HG03442 (cell line): ENCODE results near the gene ZBTB38.

ENCODE experiments used
- ATAC-seq: cut with Tn5 transposase; IDR thresholded peaks from one replicate; pipeline ENCODE4 v1.9.1; 2021; ENCODE audit warnings: mild to moderate bottlenecking, moderate library complexity; ENCODE audit not compliant: unreplicated experiment

Gene ZBTB38

GRCh38 chr3:141366285-141367037 is 1.8 kb upstream of the ZBTB38 start:
- no peak for ATAC-seq

- no peak for ATAC-seq
These were observed 1.1 kb upstream of the ZBTB38 start for GRCh38 chr3:141367038-141367730.

- no peak for ATAC-seq
These were observed 856 bp downstream of the ZBTB38 start for GRCh38 chr3:141368925-141369794.

GRCh38 chr3:141370065-141370533 is 1.8 kb downstream of the ZBTB38 start:
- peak; percentile 80 for ATAC-seq

- peak; percentile 33 for ATAC-seq
These were observed 3.6 kb downstream of the ZBTB38 start for GRCh38 chr3:141371882-141372281.

- no peak for ATAC-seq
These were observed 4.4 kb downstream of the ZBTB38 start for GRCh38 chr3:141372656-141373055.

GRCh38 chr3:141373232-141373631 is 4.9 kb downstream of the ZBTB38 start:
- ATAC-seq = no peak

- ATAC-seq = no peak
These were observed 5.6 kb downstream of the ZBTB38 start for GRCh38 chr3:141373768-141374526.

- no peak for ATAC-seq
These were observed 7.3 kb downstream of the ZBTB38 start for GRCh38 chr3:141375381-141376301.

GRCh38 chr3:141377377-141377776 is 9.1 kb downstream of the ZBTB38 start:
- ATAC-seq = no peak

- ATAC-seq = no peak
These were observed 10.3 kb downstream of the ZBTB38 start for GRCh38 chr3:141378556-141378955.

- ATAC-seq = peak; percentile 40
These were observed 11.1 kb downstream of the ZBTB38 start for GRCh38 chr3:141379250-141379966.

- no peak for ATAC-seq
These were observed 12.0 kb downstream of the ZBTB38 start for GRCh38 chr3:141380279-141380678.

- peak; percentile 43 for ATAC-seq
These were observed 12.7 kb downstream of the ZBTB38 start for GRCh38 chr3:141380987-141381386.

- no peak for ATAC-seq
These were observed 14.3 kb downstream of the ZBTB38 start for GRCh38 chr3:141382571-141382970.

- ATAC-seq = no peak
These were observed 15.3 kb downstream of the ZBTB38 start for GRCh38 chr3:141383555-141384129.

GRCh38 chr3:141384157-141384556 is 15.9 kb downstream of the ZBTB38 start:
- ATAC-seq = no peak

- ATAC-seq = no peak
These were observed 16.3 kb downstream of the ZBTB38 start for GRCh38 chr3:141384575-141384974.
